Esophagus squamous epithelium (tissue), 4 donors: ENCODE measurements around the gene TMEM63A.

Experiments
- CTCF ChIP-seq, 6 experiments: fragments of 450-650 bp in 4 of 6; fragments of 200-600 bp in 2 of 6; sonication (generic) in 2 of 6; IDR thresholded peaks; one replicate each; pipeline ENCODE4 v1.5.1; 2016 to 2019; ENCODE audit warnings: antibody characterized with exemption in 6 of 6, mild to moderate bottlenecking in 4 of 6, moderate library complexity in 4 of 6
- POLR2A ChIP-seq, 4 donors: fragments of 450-650 bp; IDR thresholded peaks; one replicate each; pipeline ENCODE4 v1.6.1; 2017; ENCODE audit warnings: antibody characterized with exemption in 4 of 4, mild to moderate bottlenecking in 4 of 4, moderate library complexity in 3 of 4

GRCh38 chr1:225917536-225917935 is 35.4 kb upstream of the TMEM63A start:
- TF ChIP-seq POLR2A (IDR thresholded peaks at IDR 0.05), result no peak
- no peak for TF ChIP-seq CTCF (IDR thresholded peaks at IDR 0.05)
